Psoas muscle (tissue), 8 donors: Measurements from ENCODE around the gene KYAT1. TPM values are rescaled to one million over a fixed set of nuclear protein-coding genes. Genes with fewer than 3 reads are reported as not detected.

Experiments
- ATAC-seq, 4 donors: fragments of 200-7000 bp; cut with Tn5 transposase; one replicate each; pipeline ENCODE4 v1.9.1; 2020; ENCODE audit warnings: moderate library complexity in 3 of 4, mild to moderate bottlenecking in 2 of 4
- DNase-seq, 2 donors: peaks; one replicate each; pipeline ENCODE4 v3.0.0-alpha.2; 2020
- H3K27ac ChIP-seq: fragments of 200-600 bp; one replicate; pipeline ENCODE4 v1.8.0; 2022
- H3K27me3 ChIP-seq, 3 donors: fragments of 200-600 bp in 1 of 3; one replicate each; pipeline versions ENCODE4 v1.6.1 to v1.8.0; 2013 to 2022; ENCODE audit warnings: low read length in 2 of 3, mild to moderate bottlenecking in 2 of 3, moderate library complexity in 1 of 3; ENCODE audit not compliant: insufficient read depth in 3 of 3
- H3K36me3 ChIP-seq, 2 donors: fragments of 200-600 bp in 1 of 2; one replicate each; pipeline versions ENCODE4 v1.6.1 to v1.8.0; 2013 to 2022; ENCODE audit warnings: low read depth in 1 of 2, mild to moderate bottlenecking in 1 of 2, moderate library complexity in 1 of 2; ENCODE audit not compliant: insufficient read depth in 1 of 2
- H3K4me1 ChIP-seq: fragments of 200-600 bp; one replicate; pipeline ENCODE4 v1.8.0; 2022
- H3K4me3 ChIP-seq: fragments of 200-600 bp; one replicate; pipeline ENCODE4 v1.8.0; 2022; ENCODE audit warnings: mild to moderate bottlenecking
- H3K9me3 ChIP-seq: fragments of 200-600 bp; one replicate; pipeline ENCODE4 v1.8.0; 2022
- CTCF ChIP-seq: fragments of 200-600 bp; IDR thresholded peaks from one replicate; pipeline ENCODE4 v1.8.0; 2022; ENCODE audit warnings: antibody characterized with exemption
- WGBS, 3 donors: extraction: QIAGEN DNeasy Blood & Tissue Kit; methylation state at CpG; one replicate each; pipeline versions ENCODE4 v1.1.6 to v1.1.7; 2013; 5-methylcytosine and 5-hydroxymethylcytosine counted together
- intact Hi-C, 2 donors: fragments of 100-400 bp; cut with DNase I; formaldehyde crosslinking; loops; one replicate each; pipeline versions ENCODE4 v1.11.0 to v1.14.2; 2022
- polyA plus RNA-seq, 3 donors: library from polyadenylated mRNA; stranded (reverse); fragments of 200-250 nt; gene quantifications; one replicate each; pipeline ENCODE4 v1.2.3, GENCODE V29; 2013
- total RNA-seq, 4 donors: library from RNA; stranded (reverse); fragmentation: NEBNext Ultra II Directional in 2 of 4; extraction: Animal tissue kit (Norgen Biotek cat#: 25700) in 2 of 4; gene quantifications; one replicate each; pipeline versions ENCODE4 v1.2.1 to v1.2.4, GENCODE V29; 2021 to 2023
- donor health status: healthy with polysubstance abuse.
- donor health status: DM: no; HTN: no; CAD: no; lungs with moderate emphysema.
- donor health status: Bipolar disorder and iron deficiency.
- donor health status: healthy.
- donor health status: DM: yes; HTN: yes; CAD: no.
- donor health status: DM: no; HTN: no; CAD: no.
- donor health status: DM: no; HTN: no; CAD: no.
- donor health status: DM: yes; HTN: yes; CAD: no.

The KYAT1 gene
- total and polyA plus RNA-seq, 7 donors: 6.4 to 12.0 (median 7.5) TPM

GRCh38 chr9:128840524-128840923, 41.2 kb downstream of the KYAT1 start:
- no peak overlapping the region for H3K4me3 ChIP-seq
- no peaks in the 10 kb centered on the region for H3K4me1 ChIP-seq
- no peak for ATAC-seq
- DNase-seq: no peak
- H3K9me3 ChIP-seq: no peaks in the 10 kb centered on the region
- no peak for TF ChIP-seq CTCF
- H3K27me3 ChIP-seq: no peaks in the 10 kb centered on the region
- intact Hi-C loops: no loop called here
- peaks cover 0 to 14% of the 10 kb centered on the region in 2 donors for H3K36me3 ChIP-seq
- H3K27ac ChIP-seq: no peak overlapping the region
- WGBS, 3 donors: 98 to 100% (median 100%) methylated on average over 1 of the region's 1 CpG

- intact Hi-C loops: no loop called here
- H3K27ac ChIP-seq: no peak overlapping the region
- no peaks in the 10 kb centered on the region for H3K4me1 ChIP-seq
- TF ChIP-seq CTCF: no peak
- ATAC-seq (no peak), DNase-seq (no peak)
- no peaks in the 10 kb centered on the region for H3K27me3 ChIP-seq
- H3K9me3 ChIP-seq: no peaks in the 10 kb centered on the region
- H3K36me3 ChIP-seq: peaks cover 0 to 29% of the 10 kb centered on the region in 2 donors
- WGBS, 3 donors: 62 to 83% (median 69%) methylated on average over 3 of the region's 3 CpGs
- no peak overlapping the region for H3K4me3 ChIP-seq
Measured at GRCh38 chr9:128838338-128838737, 43.4 kb downstream of the KYAT1 start.

- WGBS, 3 donors: 88 to 93% (median 91%) methylated on average over 14 of the region's 14 CpGs
- Histone ChIP-seq H3K4me3 (no peak overlapping the region), H3K9me3 (no peaks in the 10 kb centered on the region), H3K27ac (no peak overlapping the region), H3K4me1 (no peaks in the 10 kb centered on the region), H3K36me3 (peaks cover 0 to 26% of the 10 kb centered on the region in 2 donors), H3K27me3 (no peaks in the 10 kb centered on the region)
- no peak for DNase-seq
- ATAC-seq: no peak
- intact Hi-C loops: no loop called here
- TF ChIP-seq CTCF: no peak
Measured at GRCh38 chr9:128836509-128837145, 45.1 kb downstream of the KYAT1 start.

- intact Hi-C loops: no loop called here
Measured at GRCh38 chr9:128835246-128836210, 46.2 kb downstream of the KYAT1 start.

More at GRCh38 chr9:128835246-128836210, 46.2 kb downstream of the KYAT1 start:
- peak in 1 of 2 donors; percentile 49 for DNase-seq
- Histone ChIP-seq H3K4me1 (no peaks in the 10 kb centered on the region), H3K9me3 (no peaks in the 10 kb centered on the region), H3K4me3 (no peak overlapping the region), H3K27ac (no peak overlapping the region), H3K27me3 (no peaks in the 10 kb centered on the region), H3K36me3 (peaks cover 0 to 25% of the 10 kb centered on the region in 2 donors)
- ATAC-seq: no peak
- TF ChIP-seq CTCF: no peak
- 92 to 95% (median 92%) methylated on average over 28 of the region's 28 CpGs for WGBS, 3 donors
